ENCODE measurements around the gene SBF2. TPM values are rescaled to one million over a fixed set of nuclear protein-coding genes. Genes with fewer than 3 reads are reported as not detected.

Gene SBF2
- total RNA-seq, 4 donors from 2014 or later: 42.3 to 106 (median 45.3) TPM

DNA sequence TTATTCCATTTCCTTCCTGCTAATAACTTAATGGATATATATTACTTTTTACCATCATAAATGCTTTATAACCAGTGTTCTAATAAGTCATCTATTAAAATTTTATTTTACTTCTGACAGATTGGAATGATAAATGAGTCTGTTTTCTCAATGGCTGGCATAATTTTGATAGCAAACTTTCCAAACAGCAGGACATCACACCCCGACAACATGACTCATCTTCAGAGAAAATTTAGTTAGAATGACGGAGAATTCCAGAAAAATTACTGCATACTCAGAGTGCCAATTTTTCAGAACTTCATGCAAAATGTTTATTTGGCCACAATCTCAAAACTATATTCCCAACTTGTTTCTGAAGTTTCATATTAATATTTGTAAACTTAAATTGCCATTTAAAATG, 455.8 kb downstream of the SBF2 start:
- WGBS: 51% methylated on average over 2 of the region's 2 CpGs

DNA sequence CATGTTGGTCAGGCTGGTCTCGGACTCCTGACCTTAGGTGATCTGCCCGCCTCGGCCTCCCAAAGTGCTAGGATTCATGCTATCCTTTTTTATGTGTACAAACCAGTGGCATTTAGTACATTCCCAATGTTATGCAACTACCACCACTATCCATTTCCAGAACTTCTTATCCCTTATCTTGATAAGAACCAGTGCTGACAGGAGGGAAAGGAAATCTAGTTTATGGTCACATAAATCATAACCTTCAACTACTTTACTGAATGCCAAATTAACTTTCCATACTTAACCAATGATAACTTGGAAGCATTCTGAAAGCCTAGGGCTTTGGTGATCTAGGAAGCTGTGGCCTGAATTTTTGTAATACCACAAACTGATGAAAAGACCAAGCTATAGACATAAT, 459.7 kb downstream of the SBF2 start:
- no peak for TF ChIP-seq POLR2A (IDR thresholded peaks at IDR 0.05)
- peaks cover 16% of the 10 kb centered on the region for H3K36me3 ChIP-seq
- no peaks in the 10 kb centered on the region for H3K4me1 ChIP-seq
- no peaks in the 10 kb centered on the region for H3K9me3 ChIP-seq
- no peak overlapping the region for H3K27ac ChIP-seq
- no peak for DNase-seq (ENCODE audit: low spot score in 2 of 2)
- 89% methylated on average over 3 of the region's 3 CpGs for WGBS
- H3K4me3 ChIP-seq: no peak overlapping the region
- H3K27me3 ChIP-seq: no peaks in the 10 kb centered on the region

More for the DNA sequence above, 455.8 kb downstream of the SBF2 start:
- Histone ChIP-seq H3K27ac (no peak overlapping the region), H3K9me3 (no peaks in the 10 kb centered on the region), H3K4me1 (peaks cover 10% of the 10 kb centered on the region), H3K27me3 (no peaks in the 10 kb centered on the region), H3K36me3 (peaks cover 17% of the 10 kb centered on the region), H3K4me3 (no peak overlapping the region)
- no peak for DNase-seq (ENCODE audit: low spot score in 2 of 2)
- TF ChIP-seq POLR2AphosphoS5 (IDR thresholded peaks at IDR 0.05) (no peak), EP300 (IDR thresholded peaks at IDR 0.05) (no peak), POLR2A (IDR thresholded peaks at IDR 0.05) (no peak)
- TF ChIP-seq, protein P1, sequence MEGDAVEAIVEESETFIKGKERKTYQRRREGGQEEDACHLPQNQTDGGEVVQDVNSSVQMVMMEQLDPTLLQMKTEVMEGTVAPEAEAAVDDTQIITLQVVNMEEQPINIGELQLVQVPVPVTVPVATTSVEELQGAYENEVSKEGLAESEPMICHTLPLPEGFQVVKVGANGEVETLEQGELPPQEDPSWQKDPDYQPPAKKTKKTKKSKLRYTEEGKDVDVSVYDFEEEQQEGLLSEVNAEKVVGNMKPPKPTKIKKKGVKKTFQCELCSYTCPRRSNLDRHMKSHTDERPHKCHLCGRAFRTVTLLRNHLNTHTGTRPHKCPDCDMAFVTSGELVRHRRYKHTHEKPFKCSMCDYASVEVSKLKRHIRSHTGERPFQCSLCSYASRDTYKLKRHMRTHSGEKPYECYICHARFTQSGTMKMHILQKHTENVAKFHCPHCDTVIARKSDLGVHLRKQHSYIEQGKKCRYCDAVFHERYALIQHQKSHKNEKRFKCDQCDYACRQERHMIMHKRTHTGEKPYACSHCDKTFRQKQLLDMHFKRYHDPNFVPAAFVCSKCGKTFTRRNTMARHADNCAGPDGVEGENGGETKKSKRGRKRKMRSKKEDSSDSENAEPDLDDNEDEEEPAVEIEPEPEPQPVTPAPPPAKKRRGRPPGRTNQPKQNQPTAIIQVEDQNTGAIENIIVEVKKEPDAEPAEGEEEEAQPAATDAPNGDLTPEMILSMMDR (IDR thresholded peaks at IDR 0.05): no peak

- no peak for TF ChIP-seq EP300 (IDR thresholded peaks at IDR 0.05)
- TF ChIP-seq POLR2AphosphoS5 (IDR thresholded peaks at IDR 0.05): no peak
- TF ChIP-seq, protein P1 (IDR thresholded peaks at IDR 0.05): no peak
- TF ChIP-seq POLR2A (IDR thresholded peaks at IDR 0.05): no peak
- WGBS: 96% methylated on average over 3 of the region's 3 CpGs
- no peaks in the 10 kb centered on the region for H3K9me3 ChIP-seq
- no peak for DNase-seq (ENCODE audit: low spot score in 2 of 2)
- no peaks in the 10 kb centered on the region for H3K4me1 ChIP-seq
- peaks cover 14% of the 10 kb centered on the region for H3K36me3 ChIP-seq
- H3K27ac ChIP-seq: no peak overlapping the region
- no peak overlapping the region for H3K4me3 ChIP-seq
- no peaks in the 10 kb centered on the region for H3K27me3 ChIP-seq
Observed at GRCh38 chr11:9831122-9831521, 462.9 kb downstream of the SBF2 start.

GRCh38 chr11:9827708-9828107, 466.3 kb downstream of the SBF2 start:
- H3K4me1 ChIP-seq: no peaks in the 10 kb centered on the region
- no peaks in the 10 kb centered on the region for H3K9me3 ChIP-seq
- peaks cover 14% of the 10 kb centered on the region for H3K36me3 ChIP-seq
- no peak overlapping the region for H3K4me3 ChIP-seq
- no peak overlapping the region for H3K27ac ChIP-seq
- no peak for TF ChIP-seq POLR2AphosphoS5 (IDR thresholded peaks at IDR 0.05)
- TF ChIP-seq, protein P1 (IDR thresholded peaks at IDR 0.05): no peak
- no peak for TF ChIP-seq EP300 (IDR thresholded peaks at IDR 0.05)
- no peak for TF ChIP-seq POLR2A (IDR thresholded peaks at IDR 0.05)
- 81% methylated on average over 1 of the region's 1 CpG for WGBS
- H3K27me3 ChIP-seq: no peaks in the 10 kb centered on the region
- DNase-seq (ENCODE audit: low spot score in 2 of 2): no peak

GRCh38 chr11:9826390-9826789, 467.6 kb downstream of the SBF2 start:
- Histone ChIP-seq H3K36me3 (peaks cover 5% of the 10 kb centered on the region), H3K9me3 (no peaks in the 10 kb centered on the region), H3K4me1 (peaks cover 2% of the 10 kb centered on the region), H3K27ac (no peak overlapping the region), H3K27me3 (no peaks in the 10 kb centered on the region), H3K4me3 (no peak overlapping the region)
- DNase-seq (ENCODE audit: low spot score in 2 of 2): no peak
- TF ChIP-seq POLR2A (IDR thresholded peaks at IDR 0.05): no peak
- TF ChIP-seq EP300 (IDR thresholded peaks at IDR 0.05): no peak
- TF ChIP-seq, protein P1 (IDR thresholded peaks at IDR 0.05): no peak
- no peak for TF ChIP-seq POLR2AphosphoS5 (IDR thresholded peaks at IDR 0.05)
- 91% methylated on average over 1 of the region's 1 CpG for WGBS

DNA sequence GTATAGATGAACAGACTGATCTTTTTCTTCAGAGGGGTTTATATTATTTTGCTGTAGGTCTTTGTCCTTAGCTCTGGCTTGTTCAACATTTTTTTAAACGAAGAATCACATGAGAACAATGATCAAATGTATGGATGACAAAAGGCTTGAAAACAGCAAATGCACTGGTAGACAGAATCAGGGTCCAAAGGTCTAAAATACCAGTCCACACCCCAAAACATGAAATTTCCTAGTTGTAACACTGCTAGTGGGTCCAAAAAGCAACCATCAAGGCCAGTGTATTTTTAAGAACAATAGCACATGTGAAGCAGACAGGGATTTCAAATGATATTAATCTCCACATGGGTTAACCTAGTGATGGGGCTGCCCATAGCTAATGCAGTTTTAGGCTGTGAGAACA, 468.1 kb downstream of the SBF2 start:
- H3K4me3 ChIP-seq: no peak overlapping the region
- peaks cover 7% of the 10 kb centered on the region for H3K4me1 ChIP-seq
- H3K27ac ChIP-seq: no peak overlapping the region
- H3K27me3 ChIP-seq: no peaks in the 10 kb centered on the region
- TF ChIP-seq EP300 (IDR thresholded peaks at IDR 0.05) (no peak), POLR2AphosphoS5 (IDR thresholded peaks at IDR 0.05) (no peak), POLR2A (IDR thresholded peaks at IDR 0.05) (no peak)
- TF ChIP-seq, protein P1 (IDR thresholded peaks at IDR 0.05): no peak
- 81% methylated on average over 1 of the region's 1 CpG for WGBS
- no peak for DNase-seq (ENCODE audit: low spot score in 2 of 2)
- H3K36me3 ChIP-seq: peaks cover 5% of the 10 kb centered on the region
- H3K9me3 ChIP-seq: no peaks in the 10 kb centered on the region
